Activated T-helper 17 cell treated with anti-CD3 and anti-CD28 coated beads, Interleukin-2, amount 50 U/mL, for 72 hours (primary cell): ENCODE data around the gene OSBPL1A. TPM values are rescaled to one million over a fixed set of nuclear protein-coding genes. Genes with fewer than 3 reads are reported as not detected.
"Not testable (repeated sequence)": the region's sequence is repeated elsewhere in the genome, so short reads cannot be mapped to it uniquely, and the experiment has no call there.

Experiments
- ATAC-seq: fragments of 150-1000 bp; cut with Tn5 transposase; replicated peaks from 2 replicates; pipeline ENCODE4 v1.10.0; 2021; ENCODE audit warnings: mild to moderate bottlenecking, moderate library complexity
- H3K27ac Mint-ChIP-seq: one replicate; pipeline ENCODE4 v1.8.0; 2022; ENCODE audit warnings: mixed read lengths
- H3K27me3 Mint-ChIP-seq: one replicate; pipeline ENCODE4 v1.8.0; 2022; ENCODE audit warnings: mixed read lengths
- H3K36me3 Mint-ChIP-seq: one replicate; pipeline ENCODE4 v1.8.0; 2022; ENCODE audit warnings: low read depth, mild to moderate bottlenecking, mixed read lengths
- H3K4me1 Mint-ChIP-seq: one replicate; pipeline ENCODE4 v1.8.0; 2022; ENCODE audit warnings: mixed read lengths
- H3K4me3 Mint-ChIP-seq: one replicate; pipeline ENCODE4 v1.8.0; 2022; ENCODE audit warnings: mild to moderate bottlenecking, mixed read lengths
- H3K9me3 Mint-ChIP-seq: one replicate; pipeline ENCODE4 v1.8.0; 2022; ENCODE audit warnings: mixed read lengths
- total RNA-seq, 2 donors: library from RNA; stranded (reverse); gene quantifications; one replicate each; pipeline ENCODE4 v1.2.3, GENCODE V29; 2022

Gene OSBPL1A
- total RNA-seq, 2 donors from 2014 or later, result 2.8 to 4.1 TPM

- Mint-ChIP-seq H3K4me3 (no peak overlapping the region), H3K4me1 (no peaks in the 10 kb centered on the region), H3K27ac (no peak overlapping the region), H3K27me3 (no peaks in the 10 kb centered on the region), H3K36me3 (peaks cover 9% of the 10 kb centered on the region), H3K9me3 (no peaks in the 10 kb centered on the region)
- no peak for ATAC-seq
These were observed 229.1 kb downstream of the OSBPL1A start for GRCh38 chr18:24168496-24168895.

GRCh38 chr18:24161304-24161703 lies 236.3 kb downstream of the OSBPL1A start:
- H3K9me3 Mint-ChIP-seq, result no peaks in the 10 kb centered on the region
- H3K36me3 Mint-ChIP-seq, result peaks cover 9% of the 10 kb centered on the region
- H3K27ac Mint-ChIP-seq, result no peak overlapping the region
- no peaks in the 10 kb centered on the region for H3K27me3 Mint-ChIP-seq
- no peak for ATAC-seq
- no peaks in the 10 kb centered on the region for H3K4me1 Mint-ChIP-seq
- H3K4me3 Mint-ChIP-seq, result no peak overlapping the region

GRCh38 chr18:24160086-24160485 lies 237.5 kb downstream of the OSBPL1A start:
- ATAC-seq, result no peak
- no peak overlapping the region for H3K4me3 Mint-ChIP-seq
- no peaks in the 10 kb centered on the region for H3K4me1 Mint-ChIP-seq
- H3K27me3 Mint-ChIP-seq, result no peaks in the 10 kb centered on the region
- no peaks in the 10 kb centered on the region for H3K9me3 Mint-ChIP-seq
- H3K36me3 Mint-ChIP-seq, result peaks cover 8% of the 10 kb centered on the region
- no peak overlapping the region for H3K27ac Mint-ChIP-seq

GRCh38 chr18:24157855-24158254 lies 239.8 kb downstream of the OSBPL1A start:
- no peak for ATAC-seq
- no peak overlapping the region for H3K27ac Mint-ChIP-seq
- H3K4me3 Mint-ChIP-seq, result no peak overlapping the region
- no peaks in the 10 kb centered on the region for H3K27me3 Mint-ChIP-seq
- H3K36me3 Mint-ChIP-seq, result no peaks in the 10 kb centered on the region
- H3K4me1 Mint-ChIP-seq, result no peaks in the 10 kb centered on the region
- H3K9me3 Mint-ChIP-seq, result no peaks in the 10 kb centered on the region

GRCh38 chr18:24153397-24153796 lies 244.2 kb downstream of the OSBPL1A start:
- no peaks in the 10 kb centered on the region for H3K9me3 Mint-ChIP-seq
- H3K27ac Mint-ChIP-seq, result no peak overlapping the region
- no peak overlapping the region for H3K4me3 Mint-ChIP-seq
- ATAC-seq, result no peak
- H3K27me3 Mint-ChIP-seq, result no peaks in the 10 kb centered on the region
- no peaks in the 10 kb centered on the region for H3K36me3 Mint-ChIP-seq
- H3K4me1 Mint-ChIP-seq, result no peaks in the 10 kb centered on the region

- not testable (repeated sequence) for ATAC-seq, H3K9me3 Mint-ChIP-seq, H3K27ac Mint-ChIP-seq, H3K36me3 Mint-ChIP-seq, H3K4me1 Mint-ChIP-seq, H3K4me3 Mint-ChIP-seq, H3K27me3 Mint-ChIP-seq
These were observed 248.0 kb downstream of the OSBPL1A start for GRCh38 chr18:24149591-24149990.

- no peak for ATAC-seq
- Mint-ChIP-seq H3K27ac (no peak overlapping the region), H3K4me1 (no peaks in the 10 kb centered on the region), H3K36me3 (no peaks in the 10 kb centered on the region), H3K4me3 (no peak overlapping the region), H3K9me3 (no peaks in the 10 kb centered on the region), H3K27me3 (peaks cover 14% of the 10 kb centered on the region)
These were observed 255.2 kb downstream of the OSBPL1A start for GRCh38 chr18:24142376-24142775.

GRCh38 chr18:24140697-24141096 lies 256.9 kb downstream of the OSBPL1A start:
- H3K27ac Mint-ChIP-seq, result no peak overlapping the region
- peaks cover 14% of the 10 kb centered on the region for H3K27me3 Mint-ChIP-seq
- ATAC-seq, result no peak
- H3K4me3 Mint-ChIP-seq, result peak overlapping the region; percentile 7
- no peaks in the 10 kb centered on the region for H3K4me1 Mint-ChIP-seq
- no peaks in the 10 kb centered on the region for H3K9me3 Mint-ChIP-seq
- H3K36me3 Mint-ChIP-seq, result peaks cover 10% of the 10 kb centered on the region

GRCh38 chr18:24138789-24139616 lies 258.6 kb downstream of the OSBPL1A start, which contains the start of gene CABYR:
Gene CABYR, plus strand, starts transcription at chr18:24139062. Its CDS starts 4,053 bp downstream, at chr18:24143115.
- Mint-ChIP-seq H3K27ac (peak within 1 kb of the TSS; percentile 84), H3K4me1 (no peaks in the 10 kb centered on the region), H3K36me3 (peaks cover 27% of the 10 kb centered on the region), H3K4me3 (peak within 1 kb of the TSS; percentile 87), H3K27me3 (peaks cover 8% of the 10 kb centered on the region), H3K9me3 (no peaks in the 10 kb centered on the region)
- ATAC-seq, result peak; percentile 98

GRCh38 chr18:24138409-24138788 lies 259.2 kb downstream of the OSBPL1A start:
- Mint-ChIP-seq H3K36me3 (peaks cover 33% of the 10 kb centered on the region), H3K27me3 (peaks cover 7% of the 10 kb centered on the region), H3K27ac (peak overlapping the region; percentile 84), H3K4me1 (no peaks in the 10 kb centered on the region), H3K4me3 (peak overlapping the region; percentile 87), H3K9me3 (no peaks in the 10 kb centered on the region)
- ATAC-seq, result peak; percentile 25

- Mint-ChIP-seq H3K4me3 (peak overlapping the region; percentile 87), H3K36me3 (peaks cover 47% of the 10 kb centered on the region), H3K4me1 (no peaks in the 10 kb centered on the region), H3K27me3 (peaks cover 7% of the 10 kb centered on the region), H3K9me3 (no peaks in the 10 kb centered on the region), H3K27ac (peak overlapping the region; percentile 8)
- no peak for ATAC-seq
These were observed 260.7 kb downstream of the OSBPL1A start for GRCh38 chr18:24136967-24137373.

- Mint-ChIP-seq H3K27ac (no peak overlapping the region), H3K4me3 (no peak overlapping the region), H3K9me3 (no peaks in the 10 kb centered on the region), H3K4me1 (no peaks in the 10 kb centered on the region), H3K27me3 (no peaks in the 10 kb centered on the region), H3K36me3 (peaks cover 90% of the 10 kb centered on the region)
- no peak for ATAC-seq
These were observed 267.1 kb downstream of the OSBPL1A start for GRCh38 chr18:24130494-24130893.

- Mint-ChIP-seq H3K4me3 (no peak overlapping the region), H3K27ac (no peak overlapping the region), H3K36me3 (peaks cover 90% of the 10 kb centered on the region), H3K4me1 (no peaks in the 10 kb centered on the region), H3K27me3 (no peaks in the 10 kb centered on the region), H3K9me3 (no peaks in the 10 kb centered on the region)
- no peak for ATAC-seq
These were observed 268.9 kb downstream of the OSBPL1A start for GRCh38 chr18:24128700-24129099.

- Mint-ChIP-seq H3K27ac (peak overlapping the region; percentile 67), H3K4me1 (no peaks in the 10 kb centered on the region), H3K36me3 (peaks cover 90% of the 10 kb centered on the region), H3K4me3 (no peak overlapping the region), H3K9me3 (no peaks in the 10 kb centered on the region), H3K27me3 (no peaks in the 10 kb centered on the region)
- no peak for ATAC-seq
These were observed 269.9 kb downstream of the OSBPL1A start for GRCh38 chr18:24127735-24128134.

- Mint-ChIP-seq H3K36me3 (peaks cover 90% of the 10 kb centered on the region), H3K4me3 (no peak overlapping the region), H3K4me1 (no peaks in the 10 kb centered on the region), H3K9me3 (no peaks in the 10 kb centered on the region), H3K27me3 (no peaks in the 10 kb centered on the region), H3K27ac (peak overlapping the region; percentile 25)
- ATAC-seq, result no peak
These were observed 271.3 kb downstream of the OSBPL1A start for GRCh38 chr18:24126155-24126961.
